MV-4-11 (cell line): Measurements from ENCODE around the gene ACTN1.

Experiments
- DNase-seq: peaks from one replicate; lab custom pipeline; 2025; lab: John Stamatoyannopoulos, UW

Gene ACTN1

GRCh38 chr14:68916358-68916941 lies 62.7 kb downstream of the ACTN1 start:
- no peak for DNase-seq

DNA sequence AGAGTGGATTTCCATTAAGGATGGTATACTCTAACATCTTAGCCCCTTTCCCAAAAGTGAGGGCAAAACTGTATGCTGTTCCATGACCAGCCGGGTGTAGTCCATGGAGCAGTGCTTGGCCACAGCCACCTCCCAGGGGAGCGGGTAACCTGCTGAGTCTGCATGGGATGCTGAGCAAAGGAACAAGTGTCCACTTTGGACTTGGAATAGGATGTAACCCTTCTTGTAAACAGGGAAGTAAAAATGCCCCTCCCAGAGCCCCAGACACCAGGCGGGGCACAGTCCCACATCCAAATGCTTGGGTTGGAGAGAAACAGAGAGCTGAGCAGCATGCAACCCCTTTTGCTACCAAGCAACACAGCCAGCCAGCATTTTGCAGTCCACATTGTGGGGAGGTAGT lies 65.6 kb downstream of the ACTN1 start:
- no peak for DNase-seq

DNA sequence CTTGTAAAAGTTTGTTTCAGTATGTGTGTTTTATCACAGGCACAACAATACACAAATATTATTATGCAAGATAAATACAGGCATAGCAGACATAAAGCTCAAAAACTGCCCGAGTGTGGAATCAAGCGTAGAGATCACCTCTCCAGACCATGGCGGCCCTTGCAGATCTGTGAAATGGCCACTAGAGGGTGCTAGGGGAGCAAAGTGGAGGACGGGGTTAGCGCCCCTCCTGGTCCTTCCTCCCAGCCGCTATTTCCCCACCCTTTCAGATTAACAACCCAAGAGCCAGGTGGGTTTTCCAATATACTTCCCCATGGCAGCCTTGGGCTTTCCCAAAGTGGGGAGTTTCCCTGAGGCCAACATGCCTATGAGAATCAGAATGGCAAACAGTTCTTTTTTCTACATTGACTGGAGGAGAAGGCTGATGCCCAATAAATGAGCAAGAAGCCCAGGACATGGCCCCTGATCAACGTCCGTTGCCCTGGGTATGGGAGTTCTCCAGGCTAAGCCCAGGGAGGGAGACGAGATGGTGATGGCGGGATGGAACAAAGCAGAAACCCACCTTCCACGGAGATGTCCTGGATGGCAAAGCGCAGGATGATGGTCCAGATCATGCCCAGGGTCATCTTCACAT lies 67.4 kb downstream of the ACTN1 start:
- DNase-seq: peak; percentile 61

DNA sequence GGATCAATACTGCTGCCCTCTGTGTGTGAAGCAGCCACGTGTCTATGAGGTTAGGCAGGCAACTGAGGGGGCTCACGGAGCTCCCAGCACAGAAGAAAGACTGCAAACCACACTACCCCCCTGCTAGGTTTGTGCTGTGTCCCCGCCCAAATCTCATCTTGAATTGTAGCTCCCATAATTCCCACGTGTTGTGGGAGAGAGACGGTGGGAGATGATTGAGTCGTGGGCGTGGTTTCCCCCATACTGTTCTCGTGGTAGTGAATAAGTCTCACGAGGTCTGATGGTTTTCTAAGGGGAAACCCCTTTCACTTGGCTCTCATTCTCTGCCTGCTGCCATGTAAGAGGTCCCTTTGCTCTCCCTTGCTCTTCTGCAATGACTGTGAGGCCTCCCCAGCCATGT lies 68.6 kb downstream of the ACTN1 start:
- DNase-seq: no peak

DNA sequence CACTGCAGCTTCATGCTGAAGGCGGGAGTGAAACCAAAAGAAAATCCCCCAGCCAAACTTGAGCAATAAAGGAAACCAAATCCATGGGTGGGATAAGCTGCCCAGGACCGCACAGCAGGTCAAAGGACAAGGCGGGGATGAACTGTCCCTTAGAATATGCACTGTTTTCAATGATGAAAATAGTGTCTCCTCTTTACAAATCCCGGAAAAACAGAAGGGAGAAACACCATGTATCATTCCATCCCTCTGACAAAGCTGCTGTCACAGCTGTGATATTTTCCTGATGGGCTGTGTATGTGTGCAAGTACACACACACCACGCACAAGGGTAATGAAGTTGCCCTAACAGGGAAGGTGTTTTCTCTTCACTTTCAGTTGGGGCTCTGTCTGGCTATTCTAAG lies 70.3 kb downstream of the ACTN1 start:
- no peak for DNase-seq

GRCh38 chr14:68908201-68908600 lies 70.9 kb downstream of the ACTN1 start:
- DNase-seq: no peak

GRCh38 chr14:68906439-68906838 lies 72.7 kb downstream of the ACTN1 start:
- no peak for DNase-seq

DNA sequence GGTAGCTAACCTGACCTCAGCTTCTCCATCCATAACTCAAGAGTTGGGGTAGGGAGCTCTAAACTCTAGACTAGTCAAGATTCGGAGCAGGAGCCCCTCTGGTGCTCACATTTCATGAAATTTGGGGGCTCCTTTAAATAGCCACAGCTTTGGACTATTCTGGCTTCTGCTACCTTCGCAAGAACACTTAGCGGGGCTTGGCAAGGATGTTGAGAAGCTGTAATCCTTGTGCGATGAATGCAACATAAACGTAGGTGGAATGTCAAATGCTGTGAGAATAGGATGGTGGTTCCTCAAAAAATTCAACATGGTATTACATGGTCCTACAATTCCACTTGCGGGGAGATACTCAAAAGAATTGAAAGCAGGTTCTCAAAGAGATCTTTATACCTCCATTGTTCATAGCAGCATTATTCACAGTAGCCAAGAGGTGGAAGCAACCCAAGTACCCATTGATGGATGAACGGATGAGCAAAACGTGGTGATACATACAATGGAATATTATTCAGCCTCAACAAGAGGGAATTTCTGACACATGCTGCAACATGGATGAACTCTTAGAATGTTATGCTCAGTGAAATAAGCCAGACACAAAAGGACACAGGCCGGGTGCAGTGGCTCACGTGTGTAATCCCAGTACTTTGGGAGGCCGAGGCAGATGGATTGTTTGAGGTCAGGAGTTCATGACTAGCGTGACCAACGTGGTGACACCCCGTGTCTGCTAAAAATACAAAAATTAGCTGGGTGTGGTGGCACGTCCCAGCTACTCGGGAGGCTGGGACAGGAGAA lies 73.8 kb downstream of the ACTN1 start:
- no peak for DNase-seq

DNA sequence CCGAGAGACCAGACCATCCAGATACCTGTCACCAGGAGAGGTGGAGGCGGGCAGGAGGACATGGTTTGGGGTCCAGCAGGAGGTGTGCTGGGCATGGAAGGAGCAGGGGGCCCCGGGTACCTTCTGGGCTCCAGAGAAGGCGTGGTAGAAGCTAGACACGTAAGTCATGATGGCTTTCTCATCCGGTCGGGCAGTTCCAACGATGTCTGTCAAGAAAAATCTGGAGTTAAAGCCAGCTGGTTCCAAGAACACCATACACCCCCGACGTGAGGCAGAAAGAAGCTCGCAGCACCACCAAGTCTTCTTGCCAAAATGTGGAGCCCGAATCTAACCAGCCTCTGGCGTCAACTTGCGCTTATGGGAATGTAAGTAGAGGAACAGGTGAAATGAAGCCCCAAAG lies 76.7 kb downstream of the ACTN1 start:
- DNase-seq: no peak

- DNase-seq: no peak
Observed at GRCh38 chr14:68899033-68899603, 80.0 kb downstream of the ACTN1 start.

- no peak for DNase-seq
Observed at GRCh38 chr14:68898248-68899032, 80.7 kb downstream of the ACTN1 start.

GRCh38 chr14:68897559-68898155 lies 81.4 kb downstream of the ACTN1 start:
- DNase-seq: peak; percentile 14

DNA sequence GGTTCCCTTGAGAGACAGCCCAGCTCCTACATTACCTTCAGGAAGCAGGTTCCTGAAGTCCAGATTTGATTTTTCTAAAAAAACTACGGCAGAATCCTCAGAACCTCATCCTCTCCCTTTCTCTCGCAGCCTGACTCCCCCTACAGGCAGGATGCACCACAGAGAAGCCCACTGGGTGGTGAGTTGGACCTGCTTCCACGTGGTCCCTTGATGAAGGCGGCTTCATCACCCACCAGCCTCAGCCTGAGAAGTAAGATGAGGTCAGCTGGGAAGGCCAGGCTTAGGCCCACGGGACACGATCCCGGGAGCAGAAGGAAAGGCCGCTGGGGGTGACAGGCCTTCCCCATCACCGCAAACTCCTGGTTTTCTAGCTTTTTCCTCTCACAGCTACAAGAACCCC lies 83.0 kb downstream of the ACTN1 start:
- DNase-seq: no peak

DNA sequence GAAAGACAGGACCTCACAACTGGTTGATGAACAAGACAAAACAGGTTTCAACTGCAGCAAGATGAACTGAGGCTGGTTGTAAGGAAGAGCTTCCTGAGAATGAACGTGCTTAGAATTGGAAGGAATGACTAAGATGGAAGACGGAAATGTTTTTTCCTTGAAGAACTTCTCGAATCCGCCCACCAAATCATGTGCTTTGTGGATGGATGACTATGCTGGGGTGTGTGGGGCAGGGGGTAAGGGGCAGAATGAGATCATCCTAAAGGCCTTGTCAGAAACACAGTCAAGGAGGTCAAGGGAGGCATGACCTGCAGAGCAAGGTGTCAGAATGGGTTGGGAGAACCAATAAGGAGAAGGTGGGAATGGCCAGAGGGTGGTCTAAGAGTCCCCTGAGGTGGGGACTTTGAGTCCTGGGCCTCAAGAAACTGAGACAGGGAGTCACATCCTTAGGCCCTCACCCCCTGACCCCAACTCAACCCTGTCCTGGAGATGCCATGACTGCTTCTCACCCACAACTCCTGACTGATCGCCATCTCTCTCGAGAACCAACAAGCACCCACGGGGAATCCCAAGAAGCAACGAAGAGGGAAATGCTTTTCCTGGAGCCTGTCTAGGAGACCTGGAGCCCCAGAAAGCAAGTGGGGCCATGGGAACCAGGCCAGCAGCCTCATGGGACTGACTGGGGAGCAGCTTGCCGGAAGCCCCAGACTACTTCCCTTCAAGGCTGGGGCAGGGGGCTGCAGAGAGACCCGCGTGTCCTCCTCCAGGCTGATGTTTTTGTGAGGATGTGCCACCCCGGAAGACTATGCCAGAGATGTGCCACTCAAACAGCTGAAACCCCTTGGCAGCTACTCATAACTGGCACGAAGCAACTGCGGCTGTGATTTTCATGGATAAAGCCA lies 84.0 kb downstream of the ACTN1 start:
- DNase-seq: no peak

DNA sequence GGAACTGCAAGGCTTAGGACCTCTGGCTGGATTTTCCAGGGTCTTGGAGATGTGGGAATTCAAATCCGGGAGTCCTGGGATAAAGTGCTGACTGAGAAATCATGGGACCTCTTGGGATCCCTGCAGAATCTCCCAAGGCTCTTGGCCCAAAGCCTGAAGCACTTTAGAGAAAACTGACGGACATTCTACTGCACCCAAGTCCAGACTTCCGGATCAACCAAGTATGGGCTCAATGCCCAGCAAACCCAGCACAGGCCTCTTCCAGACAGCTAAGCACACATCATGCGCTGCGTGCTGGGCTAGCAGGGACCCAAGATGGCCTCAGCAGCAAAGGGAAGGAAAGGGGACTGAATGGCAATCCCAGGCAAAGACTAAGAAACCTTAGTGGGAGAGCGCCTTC lies 85.0 kb downstream of the ACTN1 start:
- no peak for DNase-seq

DNA sequence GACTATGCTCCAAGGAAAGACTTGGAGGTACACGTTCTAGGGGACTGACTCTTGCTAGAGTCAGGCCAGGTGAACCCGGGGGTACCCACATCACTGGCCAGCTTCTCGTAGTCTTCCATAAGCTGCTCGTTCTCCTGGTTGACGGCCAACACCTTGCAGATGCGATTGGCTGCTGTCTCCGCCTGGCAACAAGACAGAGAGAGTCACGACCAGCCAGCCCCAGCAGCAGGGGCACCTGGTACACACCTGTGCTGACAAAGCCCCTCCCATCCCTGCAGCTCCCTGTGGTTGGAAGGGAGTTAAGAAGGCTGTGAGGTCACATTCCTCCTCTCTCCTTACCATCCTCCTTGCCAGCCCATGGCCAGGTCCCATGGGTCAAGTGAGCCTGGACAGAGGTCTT lies 85.5 kb downstream of the ACTN1 start:
- peak; percentile 19 for DNase-seq

- no peak for DNase-seq
Observed at GRCh38 chr14:68892961-68893360, 86.1 kb downstream of the ACTN1 start.

GRCh38 chr14:68891851-68892660 lies 87.0 kb downstream of the ACTN1 start:
- DNase-seq: no peak

DNA sequence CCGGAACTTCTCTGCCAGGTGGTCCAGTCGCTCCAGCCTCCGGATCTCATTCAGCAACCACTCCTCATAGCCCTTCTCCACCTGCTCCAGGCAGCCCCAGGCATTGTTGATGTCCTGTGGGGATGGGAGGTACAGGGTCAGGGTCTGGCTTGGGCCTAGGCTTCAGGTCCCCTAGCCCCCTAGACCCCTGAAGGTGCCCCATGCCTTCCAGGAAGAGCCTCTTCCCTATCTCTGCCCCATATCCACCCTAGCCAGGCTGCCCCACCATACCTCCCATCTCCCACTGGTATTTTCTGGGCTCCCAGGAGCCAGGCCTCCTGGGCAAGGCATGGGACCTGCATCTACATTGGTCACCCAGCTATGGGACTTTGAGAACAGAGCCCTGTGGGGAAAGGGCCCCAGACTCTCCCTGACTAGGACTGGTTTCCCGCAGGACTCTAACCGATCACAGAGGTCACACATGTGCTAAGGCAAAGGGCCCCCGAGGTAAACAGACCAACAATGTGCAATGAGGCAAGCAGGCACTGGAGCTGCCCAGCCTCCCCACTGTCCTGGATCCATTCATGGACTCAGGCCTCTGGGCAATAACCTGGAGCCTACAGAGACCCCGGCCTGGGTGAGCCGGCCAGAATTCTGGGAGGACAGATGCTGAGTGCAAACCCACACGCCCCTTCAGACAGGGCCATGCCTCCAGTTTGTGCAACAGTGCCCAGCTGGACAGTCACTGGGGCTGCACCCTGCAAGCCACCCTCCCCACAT lies 88.8 kb downstream of the ACTN1 start:
- no peak for DNase-seq
